HEK293T (cell line): ENCODE data around the gene FBXL7.
A peak's percentile ranks its signal among the peaks of the same experiment; 100 is the strongest.

ENCODE experiments used
- CTCF ChIA-PET: fragments of 350-600 bp; formaldehyde crosslinking; extraction: SDS; loops from one replicate; lab custom pipeline; 2021; ENCODE audit warnings: antibody characterized with exemption, inconsistent platforms; lab: Yijun Ruan, JAX
- POLR2A ChIA-PET: fragments of 350-600 bp; formaldehyde crosslinking; extraction: SDS; loops from one replicate; lab custom pipeline; 2020; ENCODE audit warnings: antibody characterized with exemption, inconsistent platforms; lab: Yijun Ruan, JAX
- DNase-seq: peaks from one replicate; pipeline ENCODE4 v3.0.0; 2012; ENCODE audit warnings: mixed read lengths; ENCODE audit errors: extremely low spot score
- ARNT ChIP-seq: fragments of 450-650 bp; IDR thresholded peaks from 2 replicates; pipeline ENCODE4 v1.6.1; 2017; ENCODE audit warnings: mild to moderate bottlenecking
- BHLHE40 ChIP-seq: fragments of 450-650 bp; IDR thresholded peaks from 2 replicates; pipeline ENCODE4 v1.6.1; 2016; ENCODE audit warnings: mild to moderate bottlenecking, moderate library complexity, borderline replicate concordance
- CTBP1 ChIP-seq: fragments of 450-650 bp; IDR thresholded peaks from 2 replicates; pipeline ENCODE4 v1.6.1; 2016; ENCODE audit warnings: borderline replicate concordance
- FOXA1 ChIP-seq: fragments of 450-650 bp; IDR thresholded peaks from 2 replicates; pipeline ENCODE4 v1.6.1; 2016; ENCODE audit warnings: mild to moderate bottlenecking
- FOXK2 ChIP-seq: fragments of 450-650 bp; IDR thresholded peaks from 2 replicates; pipeline ENCODE4 v1.6.1; 2016; ENCODE audit warnings: mild to moderate bottlenecking
- FOXM1 ChIP-seq: fragments of 450-650 bp; IDR thresholded peaks from 2 replicates; pipeline ENCODE4 v1.6.1; 2017; ENCODE audit warnings: mild to moderate bottlenecking, borderline replicate concordance
- HDGF ChIP-seq: fragments of 450-650 bp; IDR thresholded peaks from 2 replicates; pipeline ENCODE4 v1.6.1; 2017; ENCODE audit warnings: antibody characterized with exemption, borderline replicate concordance
- L3MBTL2 ChIP-seq: fragments of 450-650 bp; conservative IDR thresholded peaks from 2 replicates; pipeline ENCODE4 v1.6.1; 2016; ENCODE audit warnings: mild to moderate bottlenecking
- LEF1 ChIP-seq: fragments of 450-650 bp; IDR thresholded peaks from 2 replicates; pipeline ENCODE4 v1.6.1; 2017; ENCODE audit warnings: mild to moderate bottlenecking, borderline replicate concordance
- NFRKB ChIP-seq: fragments of 450-650 bp; IDR thresholded peaks from 2 replicates; pipeline ENCODE4 v1.6.1; 2016; ENCODE audit warnings: mild to moderate bottlenecking, moderate library complexity
- SP1 ChIP-seq: fragments of 450-650 bp; IDR thresholded peaks from 2 replicates; pipeline ENCODE4 v1.6.1; 2017
- SUZ12 ChIP-seq: fragments of 450-650 bp; IDR thresholded peaks from 2 replicates; pipeline ENCODE4 v1.6.1; 2016; ENCODE audit warnings: mild to moderate bottlenecking
- TARDBP ChIP-seq: fragments of 450-650 bp; IDR thresholded peaks from 2 replicates; pipeline ENCODE4 v1.6.1; 2016
- ZNF384 ChIP-seq: fragments of 450-650 bp; IDR thresholded peaks from 2 replicates; pipeline ENCODE4 v1.6.1; 2016
- TF ChIP-seq, protein P1 (sequence below): fragments of 450-650 bp; IDR thresholded peaks from 2 replicates; pipeline ENCODE4 v1.6.1; 2016

The FBXL7 gene

DNA sequence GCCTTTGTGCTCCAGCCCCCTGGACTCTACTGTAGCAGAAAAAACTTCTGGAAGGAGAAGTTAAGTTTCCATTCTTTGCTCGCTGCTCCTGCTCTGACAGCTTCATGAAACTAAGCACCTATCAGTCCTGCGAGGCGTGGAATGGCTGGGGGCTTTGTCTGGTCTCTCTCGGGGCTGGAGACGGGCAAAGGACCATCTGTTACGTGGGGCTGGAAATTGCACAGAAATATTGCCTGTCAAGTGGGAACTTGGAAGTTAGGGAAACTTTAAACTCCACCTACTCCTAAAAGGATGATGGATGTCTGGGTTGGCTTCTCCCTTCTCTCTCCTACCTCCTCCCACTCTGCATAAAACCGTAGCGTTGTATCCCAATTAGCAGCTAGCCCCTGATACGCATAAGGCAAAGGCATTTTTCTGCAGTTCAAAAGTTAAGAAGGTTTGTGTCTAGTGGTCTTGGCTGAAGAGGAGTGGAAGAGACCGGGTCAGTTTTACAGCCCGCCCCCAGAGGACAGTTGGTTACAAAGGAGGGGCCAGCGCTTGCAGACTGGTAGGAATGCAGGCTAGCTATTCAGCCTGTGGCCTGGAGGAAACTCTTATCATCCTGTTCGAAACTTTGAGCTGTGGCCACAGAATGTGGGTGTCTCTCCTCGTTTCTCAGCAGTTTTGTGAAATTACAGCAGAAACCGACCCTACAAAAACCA is 1.3 kb downstream of the FBXL7 start:
- CTCF ChIA-PET = no interaction called here
- TF ChIP-seq NFRKB (no peak), FOXA1 (no peak), LEF1 (no peak), TARDBP (no peak)
- TF ChIP-seq, protein P1, sequence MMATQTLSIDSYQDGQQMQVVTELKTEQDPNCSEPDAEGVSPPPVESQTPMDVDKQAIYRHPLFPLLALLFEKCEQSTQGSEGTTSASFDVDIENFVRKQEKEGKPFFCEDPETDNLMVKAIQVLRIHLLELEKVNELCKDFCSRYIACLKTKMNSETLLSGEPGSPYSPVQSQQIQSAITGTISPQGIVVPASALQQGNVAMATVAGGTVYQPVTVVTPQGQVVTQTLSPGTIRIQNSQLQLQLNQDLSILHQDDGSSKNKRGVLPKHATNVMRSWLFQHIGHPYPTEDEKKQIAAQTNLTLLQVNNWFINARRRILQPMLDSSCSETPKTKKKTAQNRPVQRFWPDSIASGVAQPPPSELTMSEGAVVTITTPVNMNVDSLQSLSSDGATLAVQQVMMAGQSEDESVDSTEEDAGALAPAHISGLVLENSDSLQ = no peak
- DNase-seq = peak; percentile 14
- POLR2A ChIA-PET = no interaction called here

DNA sequence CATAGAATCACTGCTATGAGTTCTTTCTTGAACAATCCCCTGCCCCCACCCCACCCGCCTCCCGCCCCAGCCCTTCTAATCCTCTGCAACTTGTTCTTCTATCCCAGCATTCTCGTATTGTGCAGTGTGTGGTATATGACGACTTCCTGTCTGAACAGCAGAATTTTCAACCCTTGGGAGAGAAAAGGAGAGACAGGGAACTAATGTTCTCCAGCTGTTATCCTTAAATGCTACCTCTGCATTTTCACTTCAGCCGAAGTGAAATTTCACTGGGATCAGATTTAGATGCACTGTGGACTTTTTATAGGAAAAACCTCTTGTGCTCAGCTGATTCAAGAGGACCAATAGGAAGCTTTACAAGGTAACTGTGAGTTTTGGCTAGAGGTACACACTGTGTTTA is 2.2 kb downstream of the FBXL7 start:
- DNase-seq = no peak
- ChIA-PET POLR2A (no interaction called here), CTCF (no interaction called here)
- TF ChIP-seq ARNT = no peak
- no peak for TF ChIP-seq NFRKB
- no peak for TF ChIP-seq ZNF384

DNA sequence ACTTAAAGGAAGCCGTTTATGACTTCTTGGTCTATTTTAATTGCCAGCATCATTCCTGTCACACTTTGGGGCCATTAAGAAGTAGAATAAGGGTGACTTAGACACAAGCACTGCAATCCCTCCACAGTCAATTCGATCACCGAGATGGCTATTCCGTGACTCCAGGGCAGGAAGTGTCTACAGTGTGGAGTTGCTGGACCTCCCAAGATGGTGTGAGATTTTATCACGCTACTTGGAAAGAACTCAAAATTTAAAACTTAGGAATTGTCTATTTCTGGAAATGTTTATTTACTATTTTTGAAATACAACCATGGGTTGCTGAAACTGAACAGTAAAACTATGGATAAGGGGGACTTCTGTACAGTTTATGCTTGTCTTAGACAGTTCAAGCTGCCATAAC is 6.2 kb downstream of the FBXL7 start:
- ChIA-PET CTCF (no interaction called here), POLR2A (no interaction called here)
- DNase-seq = no peak
- TF ChIP-seq BHLHE40 = no peak
- TF ChIP-seq, protein P1 = no peak
- TF ChIP-seq LEF1 = no peak
- no peak for TF ChIP-seq CTBP1

DNA sequence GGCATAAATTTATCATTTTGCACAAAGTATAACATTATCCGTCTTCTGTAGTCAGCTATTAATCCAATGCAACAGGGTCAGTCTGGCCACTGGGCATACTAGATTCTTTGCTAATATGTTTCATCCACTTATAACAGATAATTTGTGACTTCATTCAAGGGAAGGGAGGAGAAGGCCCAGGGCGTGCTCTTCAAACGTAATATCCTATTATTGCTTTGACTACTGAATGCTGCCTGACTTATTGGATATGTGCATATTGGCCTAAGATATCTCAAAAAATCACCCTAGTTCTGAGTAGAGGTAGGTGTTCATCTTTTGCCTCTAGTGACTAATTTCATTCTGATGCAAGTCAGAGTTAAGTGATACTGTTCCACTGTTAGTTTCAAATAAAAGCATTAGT is 6.9 kb downstream of the FBXL7 start:
- no peak for DNase-seq
- TF ChIP-seq ARNT = no peak
- no peak for TF ChIP-seq CTBP1
- TF ChIP-seq LEF1 = no peak
- no peak for TF ChIP-seq L3MBTL2
- no peak for TF ChIP-seq HDGF
- no peak for TF ChIP-seq NFRKB
- TF ChIP-seq FOXM1 = no peak
- no peak for TF ChIP-seq BHLHE40
- POLR2A ChIA-PET = no interaction called here
- CTCF ChIA-PET = no interaction called here

DNA sequence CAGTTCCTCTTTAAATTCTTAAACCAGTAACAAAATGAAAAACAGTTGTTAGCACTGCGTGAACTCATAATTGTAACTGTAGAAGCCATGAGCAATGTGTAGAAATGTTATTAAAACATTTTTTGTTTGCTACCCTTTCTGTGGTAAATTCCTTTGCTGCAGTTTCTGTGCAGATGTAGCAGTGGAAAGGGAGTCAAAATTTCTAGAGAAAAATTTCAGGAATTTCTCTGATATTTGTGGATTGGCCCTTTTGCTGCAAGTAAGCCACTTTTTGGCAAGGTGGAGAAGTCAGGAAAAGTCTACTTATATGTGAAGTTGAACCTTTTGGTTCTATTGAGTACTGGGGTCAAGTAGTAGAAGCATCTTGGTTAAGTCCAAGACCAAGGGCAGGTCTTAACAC is 10.1 kb downstream of the FBXL7 start:
- no peak for DNase-seq
- TF ChIP-seq ZNF384 = no peak
- no peak for TF ChIP-seq TARDBP
- TF ChIP-seq SP1 = no peak
- TF ChIP-seq L3MBTL2 = no peak
- TF ChIP-seq FOXM1 = no peak
- no peak for TF ChIP-seq FOXA1
- no peak for TF ChIP-seq NFRKB
- TF ChIP-seq, protein P1 = no peak
- ChIA-PET CTCF (interaction anchor here (0.9 kb wide), 1 partner anchor 173 kb away, joined by 3 read pairs; no protein-coding TSS in a partner anchor), POLR2A (no interaction called here)

DNA sequence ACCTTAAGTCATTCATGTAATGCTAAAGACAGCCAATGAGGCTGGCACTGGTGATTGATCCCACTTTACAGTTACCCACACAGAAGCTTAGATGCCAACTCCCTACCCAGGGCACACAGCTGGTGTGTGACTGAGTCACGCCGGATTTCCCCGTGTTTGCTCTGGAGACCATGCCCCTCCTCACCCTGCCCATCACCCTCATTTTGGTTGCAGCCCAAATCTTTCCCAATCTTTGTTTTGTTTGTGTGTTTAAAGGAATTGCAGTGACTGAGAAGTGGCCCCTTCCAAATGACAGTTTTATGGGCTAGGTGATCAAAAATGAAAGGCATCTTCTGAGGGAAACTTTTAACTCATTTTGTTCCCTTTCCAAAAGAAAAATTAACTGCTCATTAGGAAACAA is 10.9 kb downstream of the FBXL7 start:
- ChIA-PET CTCF (interaction anchor here (0.9 kb wide), 1 partner anchor 172 kb away, joined by 3 read pairs; no protein-coding TSS in a partner anchor), POLR2A (no interaction called here)
- TF ChIP-seq, protein P1 = no peak
- TF ChIP-seq LEF1 (no peak), FOXK2 (no peak), NFRKB (no peak)
- no peak for DNase-seq

DNA sequence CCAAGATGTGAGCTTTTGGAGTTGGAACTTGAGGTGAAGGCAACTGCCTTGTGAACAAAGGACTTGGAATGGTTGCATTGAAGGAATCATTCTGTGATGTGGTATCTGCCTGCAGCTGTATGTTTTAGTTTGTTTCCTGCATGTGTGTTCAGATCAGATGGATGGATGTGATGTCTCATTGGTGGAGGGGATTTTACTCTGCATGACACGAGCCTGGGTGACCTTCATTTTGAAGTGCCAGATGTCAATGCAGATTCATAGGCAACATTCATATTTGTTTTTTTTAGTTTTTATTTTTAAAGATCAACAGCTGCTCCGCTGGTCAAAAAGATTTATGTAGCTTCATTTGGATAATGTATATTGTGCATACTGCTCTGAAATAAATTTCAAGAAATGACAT is 13.5 kb downstream of the FBXL7 start:
- TF ChIP-seq CTBP1 = no peak
- TF ChIP-seq FOXA1 = no peak
- TF ChIP-seq BHLHE40 = no peak
- no peak for TF ChIP-seq FOXM1
- TF ChIP-seq ZNF384 = no peak
- TF ChIP-seq SUZ12 = no peak
- ChIA-PET POLR2A (no interaction called here), CTCF (no interaction called here)
- DNase-seq = no peak
